Epithelial cell of proximal tubule (primary cell): ENCODE data around the gene TCTN3. TPM values are rescaled to one million over a fixed set of nuclear protein-coding genes. Genes with fewer than 3 reads are reported as not detected.
"Not testable (repeated sequence)": the region's sequence is repeated elsewhere in the genome, so short reads cannot be mapped to it uniquely, and the experiment has no call there.

Experiments
- DNase-seq: peaks from one replicate; pipeline ENCODE4 v3.0.0-alpha.2; 2011; ENCODE audit warnings: low read depth
- H3K4me3 ChIP-seq: 2 replicates; pipeline ENCODE4 v1.5.1; 2011; ENCODE audit warnings: low read depth, mild to moderate bottlenecking, low read length
- total RNA-seq: library from RNA; depleted of rRNA; stranded (reverse); fragments of >200 nt; gene quantifications from 2 replicates; pipeline ENCODE4 v1.2.3, GENCODE V29; 2015
- TF ChIP-seq, protein P1 (sequence below): conservative IDR thresholded peaks from 2 replicates; pipeline ENCODE4 v1.5.1; 2012; ENCODE audit warnings: low read depth, mild to moderate bottlenecking, low read length

The TCTN3 gene
- total RNA-seq, 1 donor from 2014 or later: 33.6 TPM

DNA sequence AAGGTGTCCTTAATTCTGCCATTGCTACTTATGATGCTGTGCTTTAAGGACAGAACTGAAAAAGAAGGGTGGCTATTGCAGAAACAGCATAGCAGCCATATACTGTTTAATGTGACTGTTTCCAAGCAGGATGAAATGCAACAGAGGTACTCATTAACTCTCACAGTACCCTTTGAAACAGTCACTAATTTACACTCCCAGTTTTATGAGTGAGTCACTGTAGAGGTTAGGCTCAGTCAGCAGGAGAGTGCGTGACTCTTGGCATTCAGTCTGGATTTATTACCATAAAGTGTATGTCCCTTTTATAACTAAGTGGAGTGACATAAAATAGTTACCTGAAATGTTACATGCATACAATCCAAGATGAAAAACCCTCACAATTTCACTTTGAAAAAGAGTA, 64.9 kb downstream of the TCTN3 start:
- DNase-seq: peak; percentile 74
- TF ChIP-seq, protein P1, sequence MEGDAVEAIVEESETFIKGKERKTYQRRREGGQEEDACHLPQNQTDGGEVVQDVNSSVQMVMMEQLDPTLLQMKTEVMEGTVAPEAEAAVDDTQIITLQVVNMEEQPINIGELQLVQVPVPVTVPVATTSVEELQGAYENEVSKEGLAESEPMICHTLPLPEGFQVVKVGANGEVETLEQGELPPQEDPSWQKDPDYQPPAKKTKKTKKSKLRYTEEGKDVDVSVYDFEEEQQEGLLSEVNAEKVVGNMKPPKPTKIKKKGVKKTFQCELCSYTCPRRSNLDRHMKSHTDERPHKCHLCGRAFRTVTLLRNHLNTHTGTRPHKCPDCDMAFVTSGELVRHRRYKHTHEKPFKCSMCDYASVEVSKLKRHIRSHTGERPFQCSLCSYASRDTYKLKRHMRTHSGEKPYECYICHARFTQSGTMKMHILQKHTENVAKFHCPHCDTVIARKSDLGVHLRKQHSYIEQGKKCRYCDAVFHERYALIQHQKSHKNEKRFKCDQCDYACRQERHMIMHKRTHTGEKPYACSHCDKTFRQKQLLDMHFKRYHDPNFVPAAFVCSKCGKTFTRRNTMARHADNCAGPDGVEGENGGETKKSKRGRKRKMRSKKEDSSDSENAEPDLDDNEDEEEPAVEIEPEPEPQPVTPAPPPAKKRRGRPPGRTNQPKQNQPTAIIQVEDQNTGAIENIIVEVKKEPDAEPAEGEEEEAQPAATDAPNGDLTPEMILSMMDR: no peak

GRCh38 chr10:95626500-95626899, 67.2 kb downstream of the TCTN3 start:
- TF ChIP-seq, protein P1: no peak
- no peak overlapping the region for H3K4me3 ChIP-seq
- DNase-seq: no peak

More for the DNA sequence above, 64.9 kb downstream of the TCTN3 start:
- peak overlapping the region; percentile 5 for H3K4me3 ChIP-seq

DNA sequence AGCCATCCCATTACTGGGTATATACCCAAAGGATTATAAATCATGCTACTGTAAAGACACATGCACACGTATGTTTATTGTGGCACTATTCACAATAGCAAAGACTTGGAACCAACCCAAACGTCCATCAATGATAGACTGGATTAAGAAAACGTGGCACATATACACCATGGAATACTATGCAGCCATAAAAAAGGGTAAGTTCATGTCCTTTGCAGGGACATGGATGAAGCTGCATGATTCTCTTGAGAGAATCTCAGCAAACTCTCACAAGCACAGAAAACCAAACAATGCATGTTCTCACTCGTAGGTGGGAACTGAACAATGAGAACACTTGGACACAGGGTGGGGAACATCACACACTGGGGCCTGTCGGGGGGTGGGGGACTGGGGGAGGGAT, 73.3 kb downstream of the TCTN3 start:
- H3K4me3 ChIP-seq, DNase-seq: not testable (repeated sequence)

DNA sequence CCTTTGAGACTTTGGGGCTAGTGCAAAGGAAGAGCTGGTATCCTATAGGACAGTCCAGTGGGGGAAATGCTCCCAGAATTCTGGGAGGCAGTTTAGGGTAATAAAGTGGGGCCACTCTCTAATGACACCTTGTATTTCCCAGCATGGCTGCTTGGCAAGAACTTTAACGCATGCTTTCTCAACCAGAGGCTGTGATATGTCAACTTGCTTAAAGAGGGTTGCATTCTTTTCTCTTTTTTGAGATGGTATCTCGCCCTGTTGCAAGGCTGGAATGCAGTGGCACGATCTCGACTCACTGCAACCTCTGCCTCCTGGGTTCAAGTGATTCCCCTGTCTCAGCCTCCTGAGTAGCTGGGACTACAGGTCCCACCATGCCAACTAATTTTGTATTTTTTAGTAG, 75.6 kb downstream of the TCTN3 start:
- DNase-seq: no peak
- TF ChIP-seq, protein P1: no peak
- no peak overlapping the region for H3K4me3 ChIP-seq

DNA sequence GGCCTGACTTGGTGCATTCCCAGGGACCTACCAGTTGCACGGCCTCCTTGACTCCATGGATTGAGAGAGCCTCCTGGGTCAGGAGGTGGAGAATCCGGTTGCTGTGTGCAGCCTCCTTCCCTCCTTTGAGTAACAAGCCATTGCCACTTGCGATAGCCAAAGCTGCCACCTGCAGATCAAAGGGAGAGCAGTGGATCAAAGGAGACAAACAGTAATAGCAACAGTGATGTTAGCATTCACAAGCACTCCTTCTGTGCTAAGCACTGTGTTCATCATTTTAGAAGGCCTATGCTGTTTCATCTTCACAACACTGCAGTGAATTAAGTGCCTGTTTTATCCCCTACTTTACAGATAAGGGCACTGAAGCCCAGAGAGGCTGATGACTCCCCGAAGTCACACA, 77.3 kb downstream of the TCTN3 start:
- TF ChIP-seq, protein P1: no peak
- H3K4me3 ChIP-seq: no peak overlapping the region
- DNase-seq: no peak

Other genes starting within 250 kb of the TCTN3 start
- 7.0 and 8.5 TPM in 2 replicates for gene SORBS1, start 132.6 kb downstream of the TCTN3 start, total RNA-seq
- gene ALDH18A1, start 37.2 kb downstream of the TCTN3 start, total RNA-seq: 82.5 and 91.8 TPM in 2 replicates
- gene ENTPD1, start 62.2 kb upstream of the TCTN3 start, total RNA-seq: not detected in 2 replicates
- 0.52 TPM in 1 of 2 replicates, not detected in the other for gene CC2D2B, start 214.0 kb upstream of the TCTN3 start, total RNA-seq